OCI-LY3 (cell line): ENCODE measurements around the gene EPHB2.

Experiments
- EZH2phosphoT487 ChIP-seq: fragments of 200-600 bp; shearing (Covaris generic); IDR thresholded peaks from 2 replicates; pipeline ENCODE4 v1.6.1; 2018; ENCODE audit warnings: antibody characterized with exemption, mixed run types, low read depth
- TF ChIP-seq, protein P1 (sequence below): fragments of 200-600, 300-600 bp; sonication (generic); IDR thresholded peaks from 2 replicates; pipeline ENCODE4 v1.5.1; 2014; ENCODE audit warnings: antibody characterized with exemption, low read length, low read depth

DNA sequence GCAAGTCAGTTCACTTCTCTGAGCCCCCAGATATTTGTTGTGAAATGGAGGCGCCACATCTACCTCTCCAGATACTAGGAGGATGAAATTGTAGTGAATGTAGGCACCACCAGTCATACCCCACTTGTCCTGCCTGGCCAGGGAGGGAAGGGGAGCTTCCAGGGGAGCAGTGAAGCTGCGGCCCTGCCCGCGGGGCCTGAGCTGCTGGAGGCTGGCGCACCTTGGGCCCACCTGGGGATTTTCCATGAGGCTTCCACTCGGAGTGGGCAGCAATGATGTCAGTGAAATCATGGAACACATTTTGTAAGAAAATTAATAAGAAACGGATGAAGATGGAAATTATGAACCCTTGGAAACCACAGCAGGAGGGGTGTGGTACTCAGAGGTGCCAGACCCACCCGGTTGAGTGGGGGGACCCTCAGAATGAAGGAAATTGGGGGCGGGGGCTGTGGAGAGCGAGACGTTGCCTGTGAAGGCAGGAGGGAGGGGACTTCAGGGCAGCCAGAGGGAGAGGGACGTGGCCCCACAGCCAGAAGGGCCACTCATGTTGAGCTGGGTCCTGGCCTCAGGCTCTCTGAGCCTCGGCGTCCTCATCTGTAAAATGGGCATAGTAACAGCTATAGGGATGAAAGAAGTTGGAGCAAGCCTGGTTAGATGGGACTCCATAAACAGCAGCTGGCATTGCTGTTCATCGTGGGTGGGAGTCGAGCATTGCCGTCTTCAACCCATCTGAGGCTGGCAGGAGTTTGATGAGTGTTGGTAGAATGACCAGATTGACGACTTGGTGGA, 101.6 kb downstream of the EPHB2 start:
- TF ChIP-seq, protein P1, sequence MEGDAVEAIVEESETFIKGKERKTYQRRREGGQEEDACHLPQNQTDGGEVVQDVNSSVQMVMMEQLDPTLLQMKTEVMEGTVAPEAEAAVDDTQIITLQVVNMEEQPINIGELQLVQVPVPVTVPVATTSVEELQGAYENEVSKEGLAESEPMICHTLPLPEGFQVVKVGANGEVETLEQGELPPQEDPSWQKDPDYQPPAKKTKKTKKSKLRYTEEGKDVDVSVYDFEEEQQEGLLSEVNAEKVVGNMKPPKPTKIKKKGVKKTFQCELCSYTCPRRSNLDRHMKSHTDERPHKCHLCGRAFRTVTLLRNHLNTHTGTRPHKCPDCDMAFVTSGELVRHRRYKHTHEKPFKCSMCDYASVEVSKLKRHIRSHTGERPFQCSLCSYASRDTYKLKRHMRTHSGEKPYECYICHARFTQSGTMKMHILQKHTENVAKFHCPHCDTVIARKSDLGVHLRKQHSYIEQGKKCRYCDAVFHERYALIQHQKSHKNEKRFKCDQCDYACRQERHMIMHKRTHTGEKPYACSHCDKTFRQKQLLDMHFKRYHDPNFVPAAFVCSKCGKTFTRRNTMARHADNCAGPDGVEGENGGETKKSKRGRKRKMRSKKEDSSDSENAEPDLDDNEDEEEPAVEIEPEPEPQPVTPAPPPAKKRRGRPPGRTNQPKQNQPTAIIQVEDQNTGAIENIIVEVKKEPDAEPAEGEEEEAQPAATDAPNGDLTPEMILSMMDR: no peak
- TF ChIP-seq EZH2phosphoT487: no peak
